ENCODE measurements around the gene ATXN7L1. TPM values are rescaled to one million over a fixed set of nuclear protein-coding genes. Genes with fewer than 3 reads are reported as not detected.

The ATXN7L1 gene
- total and polyA plus RNA-seq, 2 of the 8 experiments (the other 6 are each of a cell fraction or from before 2014, with no cell fraction given) = 14.3 to 34.0 TPM

- Histone ChIP-seq H3K36me3 (ENCODE audit: control insufficient read depth in 2 of 4, insufficient read depth in 4 of 4, low read length in 3 of 4) (no peaks in the 10 kb centered on the region), H3K23me2 (ENCODE audit: low read depth, low read length) (peaks cover 3% of the 10 kb centered on the region; the same call in 1 of the 2 replicates), H2BK5ac (ENCODE audit: low read depth, low read length) (no peak overlapping the region), H3K23ac (ENCODE audit: insufficient read length) (no peak overlapping the region), H2BK12ac (ENCODE audit: low read depth, low read length) (no peak overlapping the region), H4K8ac (ENCODE audit: extremely low read depth, insufficient read depth, low read length) (peak overlapping the region; percentile 22; the same call in 1 of the 2 replicates), H3K4me3 (ENCODE audit: extremely low read depth in 1 of 4, insufficient read depth in 2 of 4, low read depth in 3 of 4, low read length in 4 of 4) (peak overlapping the region in 2 of 4 experiments; percentile 44 to 60; a peak in 2 of 8 replicates), H3K27ac (ENCODE audit: low read depth, low read length) (no peak overlapping the region), H3K4me2 (ENCODE audit: insufficient read depth in 1 of 2, low read depth in 2 of 2, low read length in 2 of 2) (peak overlapping the region in 1 of 2 experiments; percentile 81; a peak in 1 of 4 replicates), H2AFZ (ENCODE audit: low read length) (no peak overlapping the region), H3K18ac (ENCODE audit: extremely low read depth, low read length) (no peak overlapping the region), H2BK120ac (replicated peaks; ENCODE audit: low read depth, low read length) (no peak overlapping the region), H4K91ac (replicated peaks; ENCODE audit: insufficient read length, low read length) (no peak overlapping the region), H3K9ac (replicated peaks in 1 of 4; ENCODE audit: extremely low read depth in 1 of 4, low read depth in 3 of 4, low read length in 3 of 4) (no peak overlapping the region), H2BK15ac (ENCODE audit: low read length) (no peak overlapping the region), H2BK20ac (ENCODE audit: low read length) (no peak overlapping the region), H3K14ac (ENCODE audit: insufficient read length) (no peak overlapping the region), H3K4me1 (replicated peaks in 1 of 4; ENCODE audit: control insufficient read depth in 3 of 4, insufficient read depth in 4 of 4, low read length in 3 of 4) (peaks cover 0 to 5% (median 1%) of the 10 kb centered on the region in 4 experiments; a peak in 3 of 7 replicates), H2AK5ac (ENCODE audit: low read depth, low read length) (no peak overlapping the region), H3K27me3 (replicated peaks in 1 of 4; ENCODE audit: control insufficient read depth in 3 of 4, extremely low read depth in 1 of 4, insufficient read depth in 3 of 4, low read length in 3 of 4) (no peaks in the 10 kb centered on the region), H3K9me3 (ENCODE audit: insufficient read depth in 2 of 2, low read depth in 1 of 2, low read length in 1 of 2) (peaks cover 3% of the 10 kb centered on the region in 2 experiments; a peak in 1 of 4 replicates), H3K79me2 (ENCODE audit: control insufficient read depth in 1 of 2, insufficient read depth in 2 of 2, low read length in 2 of 2) (no peaks in the 10 kb centered on the region), H4K5ac (ENCODE audit: insufficient read length, low read depth, low read length) (no peak overlapping the region), H3K79me1 (ENCODE audit: low read depth, low read length) (no peaks in the 10 kb centered on the region), H4K20me1 (replicated peaks in 1 of 2; ENCODE audit: control insufficient read depth in 1 of 2, insufficient read depth in 2 of 2, low read length in 2 of 2) (no peaks in the 10 kb centered on the region), H3K4ac (replicated peaks; ENCODE audit: insufficient read length, low read depth, low read length) (no peak overlapping the region), H3K56ac (replicated peaks; ENCODE audit: insufficient read length, low read depth, low read length) (no peak overlapping the region)
- ChIA-PET CTCF (ENCODE audit: partially characterized antibody) (interaction anchor here (0.6 to 1.6 kb wide), 10 partner anchors 9 to 471 kb away, joined by 3 to 9 read pairs (median 3); partner anchors contain the start of gene RINT1), POLR2A (ENCODE audit: partially characterized antibody) (interaction anchor here (1.2 to 1.4 kb wide), 2 partner anchors 13 to 48 kb away, joined by 3 to 8 read pairs; partner anchors contain the start of gene RINT1)
- DNase-seq (ENCODE audit: low read depth in 1 of 2, low spot score in 2 of 2) (no peak), FAIRE-seq (no peak)
- WGBS, 2 experiments (ENCODE audit: extremely low coverage in 1 of 2, insufficient coverage in 1 of 2, insufficient read length in 1 of 2, insufficient replicate concordance in 2 of 2, low coverage in 1 of 2, low lambda C conversion rate in 2 of 2, missing lambda C conversion rate in 1 of 2) = 76% methylated on average over 22 of the region's 22 CpGs; no CpG with 5 or more reads in 1 of the 2 experiments
- TF ChIP-seq BACH1 (IDR thresholded peaks at IDR 0.05; ENCODE audit: low read length) (no peak), TAF1 (IDR thresholded peaks at IDR 0.05; ENCODE audit: low read depth, low read length) (no peak), CTCF (IDR thresholded peaks at IDR 0.05; ENCODE audit: control extremely low read depth in 1 of 3, insufficient read depth in 1 of 3, low read depth in 1 of 3, low read length in 3 of 3) (peak in 1 of 3 experiments; percentile 16; a peak in 1 of 4 replicates), BCL11A (IDR thresholded peaks at IDR 0.05; ENCODE audit: low read depth in 2 of 2, low read length in 2 of 2) (no peak), RFX5 (IDR thresholded peaks at IDR 0.05; ENCODE audit: borderline replicate concordance, low read depth, low read length) (no peak), POLR2A (IDR thresholded peaks at IDR 0.05; ENCODE audit: control extremely low read depth in 1 of 2, low read depth in 2 of 2, low read length in 2 of 2) (no peak), RAD21 (IDR thresholded peaks at IDR 0.05 in 1 of 2, conservative IDR thresholded peaks at IDR 0.05 in 1 of 2; ENCODE audit: low read depth in 2 of 2, low read length in 2 of 2) (peak; percentile 24 to 26; a peak in 2 of 4 replicates), SP1 (IDR thresholded peaks at IDR 0.05; ENCODE audit: low read depth, low read length) (no peak)
These were observed 296.2 kb downstream of the ATXN7L1 start for GRCh38 chr7:105580022-105580740.

All from H1 (cell line).